IMR-90 (cell line): ENCODE measurements around the gene WWP2. TPM values are rescaled to one million over a fixed set of nuclear protein-coding genes. Genes with fewer than 3 reads are reported as not detected.

Experiments used
- ATAC-seq: fragments of 200-7000 bp; cut with Tn5 transposase; 2 replicates; pipeline ENCODE4 v1.9.1; 2020; ENCODE audit warnings: low read depth, mild to moderate bottlenecking, moderate library complexity
- BruUV-seq: library from RNA; stranded (reverse); fragments of 400-500 nt; replicated peaks from 2 replicates; lab custom pipeline; 2021; lab: Mats Ljungman, UMichigan
- CTCF ChIA-PET: fragments of 300-600 bp; formaldehyde crosslinking; extraction: SDS; loops from one replicate; lab custom pipeline; 2021; ENCODE audit warnings: antibody characterized with exemption; lab: Yijun Ruan, JAX
- POLR2A ChIA-PET: fragments of 300-600 bp; sonication (Branson Sonifier 250); formaldehyde crosslinking; loops from one replicate; lab custom pipeline; 2022; ENCODE audit warnings: antibody characterized with exemption; ENCODE audit not compliant: unreplicated experiment; lab: Charles Lee
- DNase-seq: peaks from one replicate; pipeline ENCODE4 v3.0.0; 2013
- H2AFZ ChIP-seq: replicated peaks from 2 replicates; pipeline ENCODE3; 2013; ENCODE audit warnings: low read length, mild to moderate bottlenecking; ENCODE audit not compliant: poor library complexity
- H2AK5ac ChIP-seq: 2 replicates; pipeline ENCODE4 v1.6.1; 2013; ENCODE audit warnings: low read depth, low read length, inconsistent platforms
- H2AK9ac ChIP-seq: replicated peaks from 2 replicates; pipeline ENCODE3; 2013; ENCODE audit warnings: mild to moderate bottlenecking, low read depth, low read length, moderate library complexity; ENCODE audit not compliant: poor library complexity
- H2BK120ac ChIP-seq: 2 replicates; pipeline ENCODE4 v1.6.1; 2013; ENCODE audit warnings: low read depth, low read length, inconsistent platforms
- H2BK15ac ChIP-seq: 3 replicates; pipeline ENCODE4 v1.6.1; 2013; ENCODE audit warnings: low read depth, low read length, inconsistent platforms
- H2BK20ac ChIP-seq: 2 replicates; pipeline ENCODE4 v1.6.1; 2013; ENCODE audit warnings: low read depth, mild to moderate bottlenecking, inconsistent platforms, low read length, moderate library complexity
- H2BK5ac ChIP-seq: 2 replicates; pipeline ENCODE4 v1.6.1; 2013; ENCODE audit warnings: mild to moderate bottlenecking, low read depth, low read length, inconsistent platforms; ENCODE audit not compliant: poor library complexity, severe bottlenecking
- H3K14ac ChIP-seq: replicated peaks from 2 replicates; pipeline ENCODE4 v1.6.1; 2013; ENCODE audit warnings: low read depth, low read length, inconsistent platforms
- H3K18ac ChIP-seq: 2 replicates; pipeline ENCODE4 v1.6.1; 2013; ENCODE audit warnings: low read depth, low read length, control low read depth
- H3K23ac ChIP-seq: 2 replicates; pipeline ENCODE4 v1.6.1; 2013; ENCODE audit warnings: low read depth, low read length, inconsistent platforms
- H3K27ac ChIP-seq: 2 replicates; pipeline ENCODE4 v1.5.1; 2013; ENCODE audit warnings: mild to moderate bottlenecking, control low read depth, low read length; ENCODE audit not compliant: insufficient read depth
- H3K27me3 ChIP-seq: 2 replicates; pipeline ENCODE4 v1.6.1; 2013; ENCODE audit warnings: low read length; ENCODE audit not compliant: control insufficient read depth, insufficient read depth
- H3K36me3 ChIP-seq: 2 replicates; pipeline ENCODE4 v1.6.1; 2013; ENCODE audit warnings: low read length, mixed read lengths; ENCODE audit not compliant: control insufficient read depth, insufficient read depth
- H3K4ac ChIP-seq: 2 replicates; pipeline ENCODE4 v1.6.1; 2013; ENCODE audit warnings: low read depth, low read length, inconsistent platforms
- H3K4me1 ChIP-seq: 2 replicates; pipeline ENCODE4 v1.6.1; 2013; ENCODE audit warnings: low read length, mixed read lengths; ENCODE audit not compliant: control insufficient read depth, insufficient read depth
- H3K4me2 ChIP-seq: 2 replicates; pipeline ENCODE4 v1.6.1; 2013; ENCODE audit warnings: low read depth, mild to moderate bottlenecking, control low read depth, low read length, moderate library complexity
- H3K4me3 ChIP-seq: 2 replicates; pipeline ENCODE4 v1.5.1; 2013; ENCODE audit warnings: low read depth, mild to moderate bottlenecking, control low read depth, low read length, moderate library complexity; ENCODE audit not compliant: insufficient read depth
- H3K56ac ChIP-seq: 2 replicates; pipeline ENCODE4 v1.6.1; 2013; ENCODE audit warnings: low read length, inconsistent platforms; ENCODE audit not compliant: insufficient read depth; ENCODE audit errors: extremely low read depth
- H3K79me1 ChIP-seq, 2 experiments: 2 replicates each; pipeline ENCODE4 v1.6.1; 2013; ENCODE audit warnings: low read length in 2 of 2, inconsistent platforms in 1 of 2, low read depth in 1 of 2
- H3K9ac ChIP-seq: 2 replicates; pipeline ENCODE4 v1.6.1; 2013; ENCODE audit warnings: low read depth, low read length, control low read depth
- H3K9me1 ChIP-seq: 2 replicates; pipeline ENCODE4 v1.6.1; 2013; ENCODE audit warnings: low read length, inconsistent platforms; ENCODE audit not compliant: insufficient read depth
- H3K9me3 ChIP-seq: 2 replicates; pipeline ENCODE4 v1.6.1; 2013; ENCODE audit warnings: low read length; ENCODE audit not compliant: control insufficient read depth, insufficient read depth
- H4K20me1 ChIP-seq: 2 replicates; pipeline ENCODE4 v1.6.1; 2013; ENCODE audit warnings: low read length, inconsistent platforms; ENCODE audit not compliant: insufficient read depth
- H4K5ac ChIP-seq: 2 replicates; pipeline ENCODE4 v1.6.1; 2013; ENCODE audit warnings: mild to moderate bottlenecking, low read depth, low read length, control low read depth
- H4K8ac ChIP-seq, 2 experiments: 2 replicates each; pipeline ENCODE4 v1.6.1; 2013; ENCODE audit warnings: low read depth in 2 of 2, low read length in 2 of 2, control low read depth in 1 of 2, inconsistent platforms in 1 of 2
- H4K91ac ChIP-seq: 2 replicates; pipeline ENCODE4 v1.6.1; 2013; ENCODE audit warnings: low read depth, low read length, inconsistent platforms; ENCODE audit not compliant: insufficient read depth
- BHLHE40 ChIP-seq: fragments of 150-350 bp; IDR thresholded peaks from 2 replicates; pipeline ENCODE4 v1.6.1; 2016; ENCODE audit warnings: mild to moderate bottlenecking, low read depth, low read length
- CEBPB ChIP-seq: IDR thresholded peaks from 2 replicates; pipeline ENCODE4 v1.6.1; 2012; ENCODE audit warnings: low read depth, low read length, improper control_type of control experiment
- CHD1 ChIP-seq: IDR thresholded peaks from 2 replicates; pipeline ENCODE4 v1.6.1; 2012; ENCODE audit warnings: low read depth, low read length, improper control_type of control experiment
- ELK1 ChIP-seq: fragments of 150-350 bp; IDR thresholded peaks from 2 replicates; pipeline ENCODE4 v1.6.1; 2016; ENCODE audit warnings: low read depth, mild to moderate bottlenecking, low read length, moderate library complexity, borderline replicate concordance
- FOS ChIP-seq: fragments of 150-350 bp; IDR thresholded peaks from 2 replicates; pipeline ENCODE4 v1.6.1; 2016; ENCODE audit warnings: low read depth, low read length
- MAFK ChIP-seq: IDR thresholded peaks from 2 replicates; pipeline ENCODE4 v1.6.1; 2012; ENCODE audit warnings: low read depth, low read length, improper control_type of control experiment
- MAZ ChIP-seq: IDR thresholded peaks from 2 replicates; pipeline ENCODE4 v1.6.1; 2012; ENCODE audit warnings: low read depth, mild to moderate bottlenecking, low read length, improper control_type of control experiment, moderate library complexity, borderline replicate concordance
- MXI1 ChIP-seq: IDR thresholded peaks from 2 replicates; pipeline ENCODE4 v1.6.1; 2012; ENCODE audit warnings: low read depth, mild to moderate bottlenecking, low read length, moderate library complexity, borderline replicate concordance
- NFE2L2 ChIP-seq: fragments of 150-350 bp; IDR thresholded peaks from 2 replicates; pipeline ENCODE4 v1.6.1; 2016; ENCODE audit warnings: low read depth, mild to moderate bottlenecking, low read length
- POLR2A ChIP-seq: IDR thresholded peaks from 2 replicates; pipeline ENCODE4 v1.6.1; 2012; ENCODE audit warnings: mild to moderate bottlenecking, low read depth, low read length
- RAD21 ChIP-seq: IDR thresholded peaks from 2 replicates; pipeline ENCODE4 v1.6.1; 2012; ENCODE audit warnings: low read length, improper control_type of control experiment
- RCOR1 ChIP-seq: IDR thresholded peaks from 2 replicates; pipeline ENCODE4 v1.6.1; 2012; ENCODE audit warnings: mild to moderate bottlenecking, low read length, improper control_type of control experiment; ENCODE audit not compliant: insufficient replicate concordance
- RFX5 ChIP-seq: IDR thresholded peaks from 2 replicates; pipeline ENCODE4 v1.8.0; 2012; ENCODE audit warnings: low read depth, mild to moderate bottlenecking, low read length, moderate library complexity
- SMC3 ChIP-seq: fragments of 150-350 bp; IDR thresholded peaks from 2 replicates; pipeline ENCODE4 v1.6.1; 2016; ENCODE audit warnings: low read depth, mild to moderate bottlenecking, antibody characterized with exemption, low read length, moderate library complexity
- USF2 ChIP-seq: fragments of 150-350 bp; IDR thresholded peaks from 2 replicates; pipeline ENCODE4 v1.6.1; 2017; ENCODE audit warnings: mild to moderate bottlenecking, antibody characterized with exemption, low read length, low read depth
- WGBS, 2 experiments: methylation state at CpG; one replicate each; pipeline versions ENCODE4 v1.1.5 to v1.1.7; 2013; ENCODE audit warnings: missing lambda C conversion rate in 2 of 2; ENCODE audit not compliant: insufficient read length in 1 of 2; ENCODE audit errors: extremely low coverage in 2 of 2; 5-methylcytosine and 5-hydroxymethylcytosine counted together
- dilution Hi-C: fragments of 300-500 bp; cut with HindIII; formaldehyde crosslinking; loops from one replicate; pipeline ENCODE4 v1.14.3; 2018; ENCODE audit warnings: low sequenced_read_pairs; ENCODE audit not compliant: unreplicated experiment
- in situ Hi-C: fragments of 300-500 bp; cut with MboI; formaldehyde crosslinking; loops from 3 replicates; pipeline ENCODE4 v1.14.3; 2019; ENCODE audit warnings: low sequenced_read_pairs, inconsistent platforms, mixed read lengths
- intact Hi-C: fragments of 100-400 bp; cut with micrococcal nuclease; formaldehyde crosslinking; loops from 2 replicates; pipeline ENCODE4 v1.10.0; 2022
- polyA plus RNA-seq, 3 experiments: library from polyadenylated mRNA; depleted of rRNA; stranded (reverse); fragments of >200 nt; gene quantifications; 2 replicates each; pipeline ENCODE4 v1.2.3, GENCODE V29; 2012; ENCODE audit warnings: low replicate concordance in 1 of 3
- total RNA-seq: library from RNA; depleted of rRNA; stranded (reverse); fragments of >200 nt; gene quantifications from 2 replicates; pipeline ENCODE4 v1.2.3, GENCODE V29; 2012

Gene WWP2
- total and polyA plus RNA-seq, 2 of the 4 experiments (the other 2 are of a cell fraction): 12.7 to 13.7 TPM

- H3K18ac ChIP-seq: peak overlapping the region; percentile 53; the same call in 1 of the 2 replicates
- H4K91ac ChIP-seq: peak overlapping the region; percentile 45
- H3K36me3 ChIP-seq: no peaks in the 10 kb centered on the region; the same call in 1 of the 2 replicates
- H3K9me3 ChIP-seq: peaks cover 2% of the 10 kb centered on the region; the same call in 1 of the 2 replicates
- H3K56ac ChIP-seq: no peak overlapping the region
- H2AFZ ChIP-seq: peak overlapping the region; percentile 77
- ChIA-PET CTCF (no interaction called here), POLR2A (no interaction called here)
- H2BK15ac ChIP-seq: no peak overlapping the region
- in situ Hi-C loops (loop anchor here (10.0 kb wide), 1 partner anchor 64 kb away; no protein-coding TSS in a partner anchor), intact Hi-C loops (no loop called here), dilution Hi-C loops (no loop called here)
- H4K5ac ChIP-seq: peak overlapping the region; percentile 81
- BruUV-seq: no TSS peak
- H2BK5ac ChIP-seq: peak overlapping the region; percentile 67
- ATAC-seq: peak; percentile 75
- peak overlapping the region; percentile 70; the same call in 1 of the 2 replicates for H3K23ac ChIP-seq
- H2AK9ac ChIP-seq: peak overlapping the region; percentile 4
- peak overlapping the region; percentile 2; the same call in 1 of the 2 replicates for H3K27ac ChIP-seq
- peaks cover 0 to 4% of the 10 kb centered on the region in 2 experiments; a peak in 1 of 4 replicates for H3K79me1 ChIP-seq
- peaks cover 7% of the 10 kb centered on the region for H3K4me1 ChIP-seq
- peak overlapping the region; percentile 23 for H3K4me2 ChIP-seq
- no peak overlapping the region for H2BK20ac ChIP-seq
- DNase-seq: peak; percentile 24
- H3K9ac ChIP-seq: no peak overlapping the region; the same call in 1 of the 2 replicates
- peaks cover 7% of the 10 kb centered on the region; the same call in 1 of the 2 replicates for H3K9me1 ChIP-seq
- H3K14ac ChIP-seq: peak overlapping the region; percentile 48
- no peaks in the 10 kb centered on the region for H3K27me3 ChIP-seq
- WGBS, 2 experiments: 40% methylated on average over 8 of the region's 15 CpGs; no CpG with 5 or more reads in 1 of the 2 experiments
- H4K20me1 ChIP-seq: no peaks in the 10 kb centered on the region
- H2AK5ac ChIP-seq: no peak overlapping the region
- peak overlapping the region; percentile 33 to 51; a peak in 3 of 4 replicates for H4K8ac ChIP-seq
- H3K4me3 ChIP-seq: no peak overlapping the region; the same call in 1 of the 2 replicates
- peak overlapping the region; percentile 38; the same call in 1 of the 2 replicates for H2BK120ac ChIP-seq
- peak overlapping the region; percentile 72 for H3K4ac ChIP-seq
- TF ChIP-seq MXI1 (no peak), RAD21 (no peak), NFE2L2 (no peak), FOS (no peak), USF2 (no peak), MAFK (no peak), SMC3 (no peak), RFX5 (no peak), CHD1 (no peak), ELK1 (no peak), BHLHE40 (no peak), RCOR1 (no peak), CEBPB (no peak), MAZ (no peak), POLR2A (no peak)
These were observed 58.9 kb downstream of the WWP2 start for GRCh38 chr16:69820926-69821541.
